Vagina (tissue), 2 donors: ENCODE results near the gene GSTT2B.

Source experiments
- CTCF ChIP-seq, 3 experiments: fragments of 450-650 bp in 2 of 3; fragments of 200-600 bp in 1 of 3; sonication (generic) in 1 of 3; IDR thresholded peaks; one replicate each; pipeline ENCODE4 v1.5.1; 2017 to 2019; ENCODE audit warnings: antibody characterized with exemption in 3 of 3, mild to moderate bottlenecking in 2 of 3, moderate library complexity in 2 of 3
- POLR2A ChIP-seq, 2 donors: fragments of 450-650 bp; IDR thresholded peaks; one replicate each; pipeline ENCODE4 v1.6.1; 2017; ENCODE audit warnings: antibody characterized with exemption in 2 of 2, mild to moderate bottlenecking in 2 of 2, moderate library complexity in 2 of 2
- POLR2AphosphoS5 ChIP-seq, 2 donors: sonication (generic); formaldehyde crosslinking; IDR thresholded peaks; one replicate each; pipeline ENCODE4 v1.9.0; 2017; ENCODE audit warnings: antibody characterized with exemption in 2 of 2, mild to moderate bottlenecking in 2 of 2, low read depth in 1 of 2; ENCODE audit not compliant: insufficient read depth in 1 of 2

DNA sequence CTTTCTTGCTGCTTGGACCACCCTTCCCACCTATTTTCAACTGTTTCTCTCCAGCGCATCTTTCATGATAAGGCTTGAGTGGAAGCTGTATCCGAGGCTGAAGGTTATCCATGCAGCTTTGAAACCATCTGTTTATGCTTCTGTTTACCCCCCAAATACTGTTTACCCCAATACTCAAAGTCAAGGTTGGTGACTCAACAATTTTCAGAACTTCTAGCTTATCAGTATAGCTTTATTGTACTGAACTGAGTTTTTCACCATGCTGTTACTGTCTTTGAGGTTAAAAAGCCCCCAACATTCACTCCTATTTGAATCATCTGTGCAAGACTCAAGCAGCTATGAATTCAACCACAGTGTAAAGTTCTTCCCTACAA lies 49.0 kb upstream of the GSTT2B start:
- TF ChIP-seq POLR2AphosphoS5 (IDR thresholded peaks at IDR 0.05; ENCODE audit: insufficient read depth in 1 of 2, low read depth in 1 of 2) = no peak
- TF ChIP-seq CTCF (IDR thresholded peaks at IDR 0.05) = no peak
- no peak for TF ChIP-seq POLR2A (IDR thresholded peaks at IDR 0.05)
